GM19099 (cell line): ENCODE results near the gene CLSTN1.

Experiments
- POLR2A ChIP-seq: IDR thresholded peaks from 3 replicates; pipeline ENCODE4 v1.6.1; 2011; ENCODE audit warnings: low read depth; ENCODE audit not compliant: insufficient read length; ENCODE audit errors: extremely low read depth

CLSTN1 gene

DNA sequence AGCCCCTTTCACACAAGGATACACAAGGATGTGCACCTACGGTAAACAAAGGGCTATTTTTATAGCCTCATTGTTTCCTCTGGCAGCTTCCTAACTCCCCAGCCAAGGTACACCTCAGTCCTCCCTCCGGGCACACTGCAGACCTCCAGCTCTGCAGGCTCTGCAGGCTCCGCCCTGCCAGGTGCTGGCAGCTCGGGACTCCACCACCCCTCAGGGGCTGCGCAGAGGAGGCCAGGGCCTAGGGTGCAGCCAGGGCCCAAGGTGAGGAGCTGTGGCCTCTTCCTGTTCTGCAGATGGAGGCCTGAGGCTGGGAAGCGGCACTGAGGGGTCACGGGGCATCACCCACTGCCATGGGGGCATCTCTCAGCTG lies 19.8 kb upstream of the CLSTN1 start:
- no peak for TF ChIP-seq POLR2A

DNA sequence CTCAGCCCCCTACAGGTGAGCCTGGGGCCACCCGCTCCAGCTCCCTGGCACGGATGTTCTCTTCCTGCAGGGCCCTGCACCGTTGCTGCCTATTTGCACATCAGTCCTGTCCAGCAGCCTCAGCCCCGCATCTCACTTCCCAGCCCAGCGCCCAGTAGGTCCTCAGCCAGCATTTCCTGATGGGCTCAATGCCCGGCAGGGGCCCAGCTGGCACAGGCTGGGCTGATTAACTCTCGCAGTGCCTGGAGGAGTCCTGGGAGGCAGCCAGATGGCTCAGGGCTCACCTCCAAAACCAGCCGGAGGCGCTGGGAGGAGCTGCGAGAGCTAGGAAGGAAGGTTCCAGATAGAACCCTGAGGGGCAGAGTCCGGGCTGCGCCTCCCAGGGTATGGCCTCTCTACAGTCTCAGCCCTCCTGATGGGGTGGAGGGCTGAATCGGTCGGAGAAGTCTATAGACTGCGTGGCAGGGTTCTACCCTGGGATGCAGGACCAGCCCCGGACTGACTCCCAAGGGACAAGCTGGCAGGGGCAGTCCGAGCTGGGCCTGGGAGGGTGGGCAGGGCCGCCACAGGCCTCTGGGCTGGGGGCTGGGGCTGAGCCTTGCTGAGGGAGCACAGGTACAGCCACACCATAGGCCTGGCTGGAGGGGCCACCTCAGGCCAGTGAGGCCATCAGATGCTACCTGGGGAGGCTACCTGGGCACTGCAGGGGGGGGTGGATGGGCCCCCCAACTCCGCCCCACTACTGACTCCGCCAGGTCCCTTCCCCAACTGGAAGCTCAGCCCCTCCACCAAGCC lies 19.2 kb upstream of the CLSTN1 start:
- TF ChIP-seq POLR2A, result no peak

- TF ChIP-seq POLR2A, result no peak
These were observed 18.4 kb upstream of the CLSTN1 start for GRCh38 chr1:9842073-9842711.

DNA sequence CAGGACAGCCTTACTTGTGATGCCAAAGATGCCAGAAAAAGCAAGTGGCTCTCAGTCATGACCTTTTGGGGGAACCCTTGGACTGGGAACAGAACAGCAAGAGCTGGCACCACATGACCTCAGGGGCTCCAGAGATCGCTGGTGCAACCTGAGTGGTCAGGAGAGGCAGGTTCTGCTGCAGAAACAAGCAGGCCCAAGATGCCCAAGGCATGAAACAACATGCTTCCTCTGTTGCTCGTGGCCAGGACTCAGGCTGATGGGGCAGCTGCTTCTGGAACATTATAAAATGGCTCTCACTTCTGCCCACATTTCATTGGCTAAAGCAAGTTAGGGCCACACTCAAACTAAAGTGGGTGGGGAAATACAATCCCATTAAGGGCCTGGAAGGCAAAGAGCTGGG lies 17.7 kb upstream of the CLSTN1 start:
- no peak for TF ChIP-seq POLR2A

DNA sequence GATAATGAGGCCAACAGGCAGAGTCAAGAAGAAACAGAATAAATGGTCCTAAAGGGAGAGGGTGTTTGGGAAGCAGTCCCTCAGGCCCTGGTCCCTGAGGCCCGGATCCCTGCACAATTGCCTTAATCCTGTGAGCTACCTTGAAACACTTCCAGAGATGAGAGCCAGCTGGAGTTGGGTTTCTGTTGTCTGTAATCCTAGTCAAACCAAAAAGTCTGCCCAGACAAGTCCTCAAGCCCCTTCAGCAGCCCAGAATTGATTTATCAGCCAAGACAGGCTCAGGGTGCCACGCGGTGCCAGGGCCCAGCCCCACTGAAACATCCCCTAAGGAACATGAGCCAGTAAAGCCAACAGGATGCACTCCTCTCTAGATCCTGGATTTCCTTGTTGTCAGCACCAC lies 16.4 kb upstream of the CLSTN1 start:
- TF ChIP-seq POLR2A, result no peak

GRCh38 chr1:9838946-9839345 lies 15.2 kb upstream of the CLSTN1 start:
- no peak for TF ChIP-seq POLR2A

- TF ChIP-seq POLR2A, result no peak
These were observed 12.8 kb upstream of the CLSTN1 start for GRCh38 chr1:9836632-9836960.

- TF ChIP-seq POLR2A, result no peak
These were observed 12.2 kb upstream of the CLSTN1 start for GRCh38 chr1:9835758-9836631.

DNA sequence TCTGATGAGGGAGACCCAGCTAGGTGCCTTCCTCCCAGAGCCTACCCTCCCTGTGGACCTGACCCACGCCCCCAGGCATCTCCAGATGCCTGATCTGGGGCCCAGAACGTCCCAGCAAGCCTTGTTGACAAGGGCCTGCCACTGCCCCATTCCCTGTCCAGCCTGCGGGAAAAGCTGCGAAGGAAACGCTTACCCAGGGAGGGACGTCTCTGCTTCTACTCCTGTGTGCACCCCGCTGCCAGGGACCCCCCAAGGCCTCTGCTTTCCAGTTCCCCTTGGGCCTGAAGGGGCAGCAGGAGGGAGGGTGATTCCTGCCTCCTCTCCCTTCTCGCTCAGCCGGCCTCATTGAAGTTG lies 11.6 kb upstream of the CLSTN1 start:
- no peak for TF ChIP-seq POLR2A

- no peak for TF ChIP-seq POLR2A
These were observed 9.9 kb upstream of the CLSTN1 start for GRCh38 chr1:9833632-9834031.

DNA sequence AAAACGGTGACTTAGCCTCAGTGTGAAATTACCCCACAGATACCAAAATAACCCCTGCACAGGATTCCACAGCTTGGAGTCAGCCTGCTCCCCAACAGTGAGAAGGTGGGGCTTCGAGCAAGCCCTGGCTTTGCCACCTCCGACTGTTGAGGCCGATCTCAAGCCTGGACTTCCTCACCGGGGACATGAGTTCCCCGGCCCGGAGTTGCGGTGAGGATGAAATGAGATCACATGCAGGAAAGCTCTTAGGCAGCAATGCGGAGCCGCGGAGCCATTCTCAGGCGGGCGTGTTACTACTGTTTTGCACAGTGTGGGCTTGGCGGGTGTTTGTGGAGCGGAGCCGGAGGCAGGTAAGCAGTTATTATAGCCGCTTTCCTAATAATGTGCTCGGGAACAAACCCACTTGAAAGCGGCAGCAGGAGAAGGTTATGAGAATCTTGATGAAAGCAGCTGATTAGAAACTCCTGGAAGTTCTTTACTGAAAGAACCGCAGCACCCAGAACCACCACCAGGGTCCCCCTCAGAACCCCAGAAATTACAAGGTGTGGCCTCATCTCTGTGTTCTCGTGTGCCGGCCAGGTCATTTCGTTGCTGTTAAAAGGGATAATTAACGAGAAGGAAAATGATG lies 3.9 kb upstream of the CLSTN1 start:
- TF ChIP-seq POLR2A, result no peak

DNA sequence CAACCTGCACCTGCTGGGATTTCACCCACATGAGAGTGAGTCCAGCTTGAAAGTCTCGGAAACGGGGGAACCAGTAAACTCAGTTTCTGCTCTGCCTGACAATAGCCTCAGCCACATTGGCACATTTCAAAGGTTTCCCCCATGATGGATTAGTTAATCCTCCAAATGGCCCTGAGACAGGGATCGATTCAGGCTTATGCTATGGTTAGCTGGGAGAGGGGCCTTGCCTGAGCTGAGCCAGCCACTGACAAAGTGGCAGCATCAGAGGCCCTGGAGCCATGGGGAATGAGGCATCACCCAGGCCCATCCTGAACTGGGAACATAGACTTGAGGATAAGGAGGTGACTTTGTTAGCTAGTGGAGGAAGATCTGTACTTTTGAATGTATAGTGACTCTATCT lies 2.9 kb upstream of the CLSTN1 start:
- no peak for TF ChIP-seq POLR2A

GRCh38 chr1:9826087-9826486 lies 2.3 kb upstream of the CLSTN1 start:
- no peak for TF ChIP-seq POLR2A

DNA sequence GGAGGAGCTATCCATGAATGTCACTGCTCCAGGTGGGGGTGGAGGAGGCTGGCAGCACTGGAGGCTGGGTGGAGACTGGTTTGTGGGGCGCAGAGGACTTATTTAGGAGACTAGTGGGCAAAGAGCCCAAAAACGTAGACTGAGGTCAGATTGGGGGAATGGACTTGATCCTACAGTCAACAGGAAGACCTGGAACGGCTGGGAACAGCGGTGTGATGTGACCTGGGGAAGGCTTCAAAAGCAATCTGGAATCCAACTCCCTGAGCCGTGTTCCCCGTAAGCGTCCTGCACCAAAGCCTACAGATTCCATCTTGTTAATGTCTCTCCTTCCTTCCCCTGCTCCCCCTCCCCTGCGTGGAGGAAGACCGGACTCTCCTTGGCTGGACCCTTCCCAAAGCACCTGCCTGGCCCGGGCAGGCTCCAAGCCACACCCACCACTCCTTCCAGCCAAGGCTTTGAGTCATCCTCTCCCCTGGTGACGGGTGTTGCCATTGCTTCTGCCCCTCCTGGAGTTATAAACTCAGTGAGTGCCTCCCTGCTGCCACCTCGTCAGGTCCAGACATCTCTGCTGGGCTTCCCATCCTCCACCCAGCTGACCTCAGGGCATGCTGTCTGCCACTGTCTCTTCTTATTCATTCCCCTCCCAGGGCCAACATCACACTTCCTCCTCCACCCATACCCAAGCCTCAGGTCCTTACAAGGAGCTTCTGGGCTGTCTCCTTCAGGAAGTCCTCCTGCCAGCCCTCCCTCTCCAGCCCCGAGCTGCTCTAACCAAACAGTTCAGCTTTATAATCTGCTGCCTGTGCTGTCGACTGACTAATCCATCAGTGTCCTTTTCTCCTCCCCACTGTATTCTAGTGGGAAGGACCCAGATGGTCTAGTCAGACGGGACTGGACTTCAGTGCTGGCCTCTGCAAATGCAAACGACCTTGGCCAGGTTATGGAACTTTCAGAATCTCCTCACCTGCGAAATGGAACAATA lies 1.6 kb upstream of the CLSTN1 start:
- TF ChIP-seq POLR2A, result no peak
